HepG2 (cell line): Measurements from ENCODE around the gene APOC3. TPM values are rescaled to one million over a fixed set of nuclear protein-coding genes. Genes with fewer than 3 reads are reported as not detected.

Experiments
- ETV6 ChIP-seq: sonication (generic); formaldehyde crosslinking; conservative IDR thresholded peaks from 2 replicates; pipeline ENCODE4 v1.4.0; 2020; ENCODE audit warnings: missing genetic modification reagents
- HNRNPLL ChIP-seq: fragments of 200-400 bp; formaldehyde crosslinking; IDR thresholded peaks from 2 replicates; pipeline ENCODE4 v1.6.1; 2017; ENCODE audit warnings: mild to moderate bottlenecking, low read depth, low read length; ENCODE audit not compliant: poor library complexity, severe bottlenecking
- HOXA5 ChIP-seq: sonication (generic); formaldehyde crosslinking; IDR thresholded peaks from 2 replicates; pipeline ENCODE4 v1.4.0; 2020; ENCODE audit warnings: missing genetic modification reagents
- KLF16 ChIP-seq, 2 experiments: sonication (generic) in 1 of 2; formaldehyde crosslinking in 1 of 2; IDR thresholded peaks; 2 replicates each; pipeline versions ENCODE4 v1.6.1 to v1.8.0; 2016 to 2023; ENCODE audit warnings: missing genetic modification reagents in 2 of 2, missing compliant biosample characterization in 1 of 2
- MEIS1 ChIP-seq: sonication (generic); formaldehyde crosslinking; IDR thresholded peaks from 2 replicates; pipeline ENCODE4 v1.9.0; 2021; ENCODE audit warnings: mild to moderate bottlenecking, missing genetic modification reagents, moderate library complexity, borderline replicate concordance
- MZF1 ChIP-seq: sonication (generic); formaldehyde crosslinking; IDR thresholded peaks from 2 replicates; pipeline ENCODE4 v1.8.1; 2023; ENCODE audit warnings: mild to moderate bottlenecking, missing genetic modification reagents, borderline replicate concordance
- U2AF2 ChIP-seq: fragments of 200-400 bp; formaldehyde crosslinking; IDR thresholded peaks from 2 replicates; pipeline ENCODE4 v1.6.1; 2017; ENCODE audit warnings: low read depth, mild to moderate bottlenecking, low read length
- ZNF18 ChIP-seq: sonication (generic); formaldehyde crosslinking; IDR thresholded peaks from 2 replicates; pipeline ENCODE4 v1.8.0; 2022; ENCODE audit warnings: mild to moderate bottlenecking, missing genetic modification reagents; ENCODE audit not compliant: insufficient replicate concordance
- polyA plus RNA-seq, 8 experiments: library from polyadenylated mRNA; depleted of rRNA in 3 of 8; stranded (reverse) in 7 of 8; unstranded in 1 of 8; fragments of >200 nt; fragmentation: Illumina TruSeq in 4 of 8; extraction: Trizol in 4 of 8; gene quantifications; 2 replicates each; pipeline versions ENCODE4 v1.2.1 to v1.2.3, GENCODE V29; 2011 to 2016; ENCODE audit warnings: low read depth in 4 of 8, missing spikeins in 1 of 8, mixed read lengths in 1 of 8; ENCODE audit not compliant: insufficient read depth in 1 of 8
- total RNA-seq, 5 experiments: library from RNA; depleted of rRNA; stranded (reverse); fragments of >200 nt; fragmentation: Illumina TruSeq; extraction: Trizol; gene quantifications; 2 replicates each; pipeline ENCODE4 v1.2.3, GENCODE V29; 2016; ENCODE audit warnings: low read depth in 1 of 5
- TF ChIP-seq, protein P1 (sequence below): sonication (generic); formaldehyde crosslinking; IDR thresholded peaks from 2 replicates; pipeline ENCODE4 v1.4.0; 2020; ENCODE audit warnings: missing genetic modification reagents
- TF ChIP-seq, protein P2 (sequence below): sonication (generic); formaldehyde crosslinking; IDR thresholded peaks from 2 replicates; pipeline ENCODE4 v1.5.1; 2020; ENCODE audit warnings: mild to moderate bottlenecking, missing genetic modification reagents, moderate library complexity

The APOC3 gene
- total and polyA plus RNA-seq, 2 of the 13 experiments (the other 11 are each of a cell fraction or from before 2014, with no cell fraction given) = 314 to 687 TPM

DNA sequence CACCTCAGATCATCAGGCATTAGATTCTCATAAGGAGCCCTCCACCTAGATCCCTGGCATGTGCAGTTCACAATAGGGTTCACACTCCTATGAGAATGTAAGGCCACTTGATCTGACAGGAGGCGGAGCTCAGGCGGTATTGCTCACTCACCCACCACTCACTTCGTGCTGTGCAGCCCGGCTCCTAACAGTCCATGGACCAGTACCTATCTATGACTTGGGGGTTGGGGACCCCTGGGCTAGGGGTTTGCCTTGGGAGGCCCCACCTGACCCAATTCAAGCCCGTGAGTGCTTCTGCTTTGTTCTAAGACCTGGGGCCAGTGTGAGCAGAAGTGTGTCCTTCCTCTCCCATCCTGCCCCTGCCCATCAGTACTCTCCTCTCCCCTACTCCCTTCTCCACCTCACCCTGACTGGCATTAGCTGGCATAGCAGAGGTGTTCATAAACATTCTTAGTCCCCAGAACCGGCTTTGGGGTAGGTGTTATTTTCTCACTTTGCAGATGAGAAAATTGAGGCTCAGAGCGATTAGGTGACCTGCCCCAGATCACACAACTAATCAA is 2.2 kb downstream of the APOC3 start (continued):
- peak; percentile 50 for TF ChIP-seq ZNF18
- TF ChIP-seq, protein P1, sequence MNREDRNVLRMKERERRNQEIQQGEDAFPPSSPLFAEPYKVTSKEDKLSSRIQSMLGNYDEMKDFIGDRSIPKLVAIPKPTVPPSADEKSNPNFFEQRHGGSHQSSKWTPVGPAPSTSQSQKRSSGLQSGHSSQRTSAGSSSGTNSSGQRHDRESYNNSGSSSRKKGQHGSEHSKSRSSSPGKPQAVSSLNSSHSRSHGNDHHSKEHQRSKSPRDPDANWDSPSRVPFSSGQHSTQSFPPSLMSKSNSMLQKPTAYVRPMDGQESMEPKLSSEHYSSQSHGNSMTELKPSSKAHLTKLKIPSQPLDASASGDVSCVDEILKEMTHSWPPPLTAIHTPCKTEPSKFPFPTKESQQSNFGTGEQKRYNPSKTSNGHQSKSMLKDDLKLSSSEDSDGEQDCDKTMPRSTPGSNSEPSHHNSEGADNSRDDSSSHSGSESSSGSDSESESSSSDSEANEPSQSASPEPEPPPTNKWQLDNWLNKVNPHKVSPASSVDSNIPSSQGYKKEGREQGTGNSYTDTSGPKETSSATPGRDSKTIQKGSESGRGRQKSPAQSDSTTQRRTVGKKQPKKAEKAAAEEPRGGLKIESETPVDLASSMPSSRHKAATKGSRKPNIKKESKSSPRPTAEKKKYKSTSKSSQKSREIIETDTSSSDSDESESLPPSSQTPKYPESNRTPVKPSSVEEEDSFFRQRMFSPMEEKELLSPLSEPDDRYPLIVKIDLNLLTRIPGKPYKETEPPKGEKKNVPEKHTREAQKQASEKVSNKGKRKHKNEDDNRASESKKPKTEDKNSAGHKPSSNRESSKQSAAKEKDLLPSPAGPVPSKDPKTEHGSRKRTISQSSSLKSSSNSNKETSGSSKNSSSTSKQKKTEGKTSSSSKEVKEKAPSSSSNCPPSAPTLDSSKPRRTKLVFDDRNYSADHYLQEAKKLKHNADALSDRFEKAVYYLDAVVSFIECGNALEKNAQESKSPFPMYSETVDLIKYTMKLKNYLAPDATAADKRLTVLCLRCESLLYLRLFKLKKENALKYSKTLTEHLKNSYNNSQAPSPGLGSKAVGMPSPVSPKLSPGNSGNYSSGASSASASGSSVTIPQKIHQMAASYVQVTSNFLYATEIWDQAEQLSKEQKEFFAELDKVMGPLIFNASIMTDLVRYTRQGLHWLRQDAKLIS = no peak
- TF ChIP-seq, protein P2, sequence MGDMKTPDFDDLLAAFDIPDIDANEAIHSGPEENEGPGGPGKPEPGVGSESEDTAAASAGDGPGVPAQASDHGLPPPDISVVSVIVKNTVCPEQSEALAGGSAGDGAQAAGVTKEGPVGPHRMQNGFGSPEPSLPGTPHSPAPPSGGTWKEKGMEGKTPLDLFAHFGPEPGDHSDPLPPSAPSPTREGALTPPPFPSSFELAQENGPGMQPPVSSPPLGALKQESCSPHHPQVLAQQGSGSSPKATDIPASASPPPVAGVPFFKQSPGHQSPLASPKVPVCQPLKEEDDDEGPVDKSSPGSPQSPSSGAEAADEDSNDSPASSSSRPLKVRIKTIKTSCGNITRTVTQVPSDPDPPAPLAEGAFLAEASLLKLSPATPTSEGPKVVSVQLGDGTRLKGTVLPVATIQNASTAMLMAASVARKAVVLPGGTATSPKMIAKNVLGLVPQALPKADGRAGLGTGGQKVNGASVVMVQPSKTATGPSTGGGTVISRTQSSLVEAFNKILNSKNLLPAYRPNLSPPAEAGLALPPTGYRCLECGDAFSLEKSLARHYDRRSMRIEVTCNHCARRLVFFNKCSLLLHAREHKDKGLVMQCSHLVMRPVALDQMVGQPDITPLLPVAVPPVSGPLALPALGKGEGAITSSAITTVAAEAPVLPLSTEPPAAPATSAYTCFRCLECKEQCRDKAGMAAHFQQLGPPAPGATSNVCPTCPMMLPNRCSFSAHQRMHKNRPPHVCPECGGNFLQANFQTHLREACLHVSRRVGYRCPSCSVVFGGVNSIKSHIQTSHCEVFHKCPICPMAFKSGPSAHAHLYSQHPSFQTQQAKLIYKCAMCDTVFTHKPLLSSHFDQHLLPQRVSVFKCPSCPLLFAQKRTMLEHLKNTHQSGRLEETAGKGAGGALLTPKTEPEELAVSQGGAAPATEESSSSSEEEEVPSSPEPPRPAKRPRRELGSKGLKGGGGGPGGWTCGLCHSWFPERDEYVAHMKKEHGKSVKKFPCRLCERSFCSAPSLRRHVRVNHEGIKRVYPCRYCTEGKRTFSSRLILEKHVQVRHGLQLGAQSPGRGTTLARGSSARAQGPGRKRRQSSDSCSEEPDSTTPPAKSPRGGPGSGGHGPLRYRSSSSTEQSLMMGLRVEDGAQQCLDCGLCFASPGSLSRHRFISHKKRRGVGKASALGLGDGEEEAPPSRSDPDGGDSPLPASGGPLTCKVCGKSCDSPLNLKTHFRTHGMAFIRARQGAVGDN = peak; percentile 55; the same call in 1 of the 2 replicates
- TF ChIP-seq MZF1 (CRISPR knock-in tag) = no peak
- no peak for TF ChIP-seq ETV6 (CRISPR knock-in tag)
- no peak for TF ChIP-seq HOXA5 (CRISPR knock-in tag)
- TF ChIP-seq MEIS1 (CRISPR knock-in tag) = no peak
- no peak for TF ChIP-seq U2AF2
- no peak for TF ChIP-seq HNRNPLL
- TF ChIP-seq KLF16 (CRISPR knock-in tag; IDR thresholded peaks at IDR 0.05) = no peak
